ENCODE measurements around the gene ACP2.

DNA sequence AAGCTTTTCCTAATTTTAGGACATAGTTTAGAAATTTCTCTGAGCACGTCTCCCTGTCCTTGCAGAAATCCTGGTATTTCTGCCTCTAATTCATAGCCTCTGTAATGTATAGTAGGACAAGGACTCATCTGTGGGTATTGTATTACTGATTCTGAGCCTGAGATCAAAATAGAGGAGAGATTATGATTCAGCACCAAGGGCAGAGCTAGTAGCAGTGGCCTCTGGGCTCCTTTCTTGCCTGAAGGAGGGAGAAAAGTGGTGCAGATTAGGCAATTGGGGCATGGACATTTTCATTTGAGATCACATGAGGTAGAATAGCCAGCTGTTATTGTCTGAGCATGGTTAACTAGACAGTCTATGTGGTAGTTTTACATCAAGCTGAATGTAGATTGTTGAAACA lies 24.1 kb upstream of the ACP2 start:
- TF ChIP-seq, protein P1, sequence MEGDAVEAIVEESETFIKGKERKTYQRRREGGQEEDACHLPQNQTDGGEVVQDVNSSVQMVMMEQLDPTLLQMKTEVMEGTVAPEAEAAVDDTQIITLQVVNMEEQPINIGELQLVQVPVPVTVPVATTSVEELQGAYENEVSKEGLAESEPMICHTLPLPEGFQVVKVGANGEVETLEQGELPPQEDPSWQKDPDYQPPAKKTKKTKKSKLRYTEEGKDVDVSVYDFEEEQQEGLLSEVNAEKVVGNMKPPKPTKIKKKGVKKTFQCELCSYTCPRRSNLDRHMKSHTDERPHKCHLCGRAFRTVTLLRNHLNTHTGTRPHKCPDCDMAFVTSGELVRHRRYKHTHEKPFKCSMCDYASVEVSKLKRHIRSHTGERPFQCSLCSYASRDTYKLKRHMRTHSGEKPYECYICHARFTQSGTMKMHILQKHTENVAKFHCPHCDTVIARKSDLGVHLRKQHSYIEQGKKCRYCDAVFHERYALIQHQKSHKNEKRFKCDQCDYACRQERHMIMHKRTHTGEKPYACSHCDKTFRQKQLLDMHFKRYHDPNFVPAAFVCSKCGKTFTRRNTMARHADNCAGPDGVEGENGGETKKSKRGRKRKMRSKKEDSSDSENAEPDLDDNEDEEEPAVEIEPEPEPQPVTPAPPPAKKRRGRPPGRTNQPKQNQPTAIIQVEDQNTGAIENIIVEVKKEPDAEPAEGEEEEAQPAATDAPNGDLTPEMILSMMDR (IDR thresholded peaks at IDR 0.05): no peak
- TF ChIP-seq POLR2A (IDR thresholded peaks at IDR 0.05) (no peak), POLR2AphosphoS5 (IDR thresholded peaks at IDR 0.05) (no peak), EP300 (IDR thresholded peaks at IDR 0.05) (no peak)
